Measurements from ENCODE around the gene DYNC1LI2. TPM values are rescaled to one million over a fixed set of nuclear protein-coding genes. Genes with fewer than 3 reads are reported as not detected.
A peak's percentile ranks its signal among the peaks of the same experiment; 100 is the strongest.
"Not testable (repeated sequence)": the region's sequence is repeated elsewhere in the genome, so short reads cannot be mapped to it uniquely, and the experiment has no call there.

Gene DYNC1LI2
- polyA plus RNA-seq, 4 donors: 86.0 to 166 (median 128) TPM

GRCh38 chr16:66701026-66701425, 50.4 kb downstream of the DYNC1LI2 start:
- no peak for DNase-seq (ENCODE audit: low read depth in 4 of 4, low spot score in 2 of 4)

GRCh38 chr16:66699898-66700297, 51.5 kb downstream of the DYNC1LI2 start:
- DNase-seq (ENCODE audit: low read depth in 4 of 4, low spot score in 2 of 4): no peak

DNA sequence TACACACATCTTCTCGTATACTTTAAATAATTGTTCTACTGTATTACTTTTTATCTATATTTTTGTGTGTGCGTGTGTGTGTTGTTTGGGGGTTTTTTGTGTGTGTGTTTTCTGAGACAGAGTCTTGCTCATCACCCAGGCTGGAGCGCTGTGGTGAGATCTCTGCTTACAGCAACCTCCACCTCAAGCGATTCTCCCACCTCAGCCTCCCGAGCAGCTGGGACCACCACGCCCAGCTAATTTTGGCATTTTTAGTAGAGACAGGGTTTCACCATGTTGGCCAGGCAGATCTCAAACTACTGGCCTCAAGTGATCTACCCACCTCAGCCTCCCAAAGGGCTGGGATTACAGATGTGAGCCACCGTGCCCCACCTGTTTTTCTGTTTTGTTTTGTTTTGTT, 53.4 kb downstream of the DYNC1LI2 start:
- no peak for DNase-seq (ENCODE audit: low read depth in 4 of 4, low spot score in 2 of 4)

- peak in 3 of 4 donors; percentile 72 to 80 (median 75) for DNase-seq (ENCODE audit: low read depth in 4 of 4, low spot score in 2 of 4)
Measured at GRCh38 chr16:66696669-66697630, 54.5 kb downstream of the DYNC1LI2 start, which contains the start of gene CMTM4. Gene CMTM4, minus strand, starts transcription at chr16:66696743. Its CDS starts 218 bp downstream, at chr16:66696525.

GRCh38 chr16:66695935-66696668, 55.3 kb downstream of the DYNC1LI2 start:
- DNase-seq (ENCODE audit: low read depth in 4 of 4, low spot score in 2 of 4): no peak

GRCh38 chr16:66695471-66695934, 55.9 kb downstream of the DYNC1LI2 start:
- no peak for DNase-seq (ENCODE audit: low read depth in 4 of 4, low spot score in 2 of 4)

DNA sequence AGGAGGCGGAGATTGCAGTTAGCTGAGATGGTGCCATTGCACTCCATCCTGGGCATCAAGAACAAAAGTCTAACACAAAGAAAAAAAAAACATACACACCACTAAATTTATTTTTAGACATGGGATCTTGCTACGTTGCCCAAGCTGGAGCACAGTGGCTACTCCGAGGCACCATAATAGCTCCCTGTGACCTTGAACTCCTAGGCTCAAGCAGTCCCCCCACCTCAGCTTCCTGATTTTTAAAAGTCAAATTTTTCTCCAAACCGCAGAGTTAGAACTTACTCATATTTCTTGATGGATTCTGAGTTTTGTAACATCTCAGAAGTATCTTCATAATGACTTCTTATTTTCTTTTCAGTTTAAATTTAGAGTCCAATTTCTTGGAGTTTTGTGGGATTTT, 58.3 kb downstream of the DYNC1LI2 start:
- DNase-seq (ENCODE audit: low read depth in 4 of 4, low spot score in 2 of 4): no peak

- no peak for DNase-seq (ENCODE audit: low read depth in 4 of 4, low spot score in 2 of 4)
Measured at GRCh38 chr16:66692341-66692740, 59.1 kb downstream of the DYNC1LI2 start.

- DNase-seq (ENCODE audit: low read depth in 4 of 4, low spot score in 2 of 4): no peak
Measured at GRCh38 chr16:66691234-66691633, 60.2 kb downstream of the DYNC1LI2 start.

DNA sequence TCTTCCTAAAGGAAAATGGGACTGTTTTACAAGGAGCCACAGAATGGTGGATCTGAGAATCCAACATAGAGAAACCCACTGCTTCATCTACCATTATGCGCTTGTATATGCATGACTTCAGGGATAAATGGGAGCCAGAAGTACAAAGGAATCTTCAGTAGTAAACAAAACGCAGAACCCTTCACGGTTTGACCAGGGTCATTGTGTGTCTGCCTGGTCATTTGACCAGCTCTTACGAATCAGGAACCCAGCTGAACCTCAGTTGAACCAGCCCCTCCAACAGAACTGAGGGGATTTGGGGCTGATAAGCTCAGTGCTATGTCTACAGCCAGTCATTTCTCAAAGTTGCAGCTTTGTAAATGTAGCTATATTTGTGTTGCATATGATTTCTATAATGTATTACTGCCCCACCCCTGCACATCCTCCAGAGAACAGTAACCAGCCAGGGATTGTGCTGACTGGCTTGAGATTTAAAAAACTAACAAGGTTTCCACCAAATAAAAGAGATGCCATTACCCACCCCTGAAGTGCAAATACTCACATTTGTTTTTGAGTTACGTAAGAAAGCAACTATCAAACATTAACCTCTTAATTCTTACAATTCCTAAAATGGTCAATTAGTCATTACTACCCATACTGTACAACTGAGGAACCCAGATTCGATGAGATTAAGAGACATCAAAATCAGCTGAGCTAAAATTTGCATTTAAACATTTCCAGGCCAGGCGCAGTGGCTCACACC, 61.1 kb downstream of the DYNC1LI2 start:
- no peak for DNase-seq (ENCODE audit: low read depth in 4 of 4, low spot score in 2 of 4)

- DNase-seq (ENCODE audit: low read depth in 4 of 4, low spot score in 2 of 4): no peak
Measured at GRCh38 chr16:66689282-66689681, 62.1 kb downstream of the DYNC1LI2 start.

GRCh38 chr16:66687906-66688625, 63.3 kb downstream of the DYNC1LI2 start:
- DNase-seq (ENCODE audit: low read depth in 4 of 4, low spot score in 2 of 4): no peak

- not testable (repeated sequence) for DNase-seq (ENCODE audit: low read depth in 4 of 4, low spot score in 2 of 4)
Measured at GRCh38 chr16:66685501-66686115, 65.8 kb downstream of the DYNC1LI2 start.

- no peak for DNase-seq (ENCODE audit: low read depth in 4 of 4, low spot score in 2 of 4)
Measured at GRCh38 chr16:66682271-66682670, 69.1 kb downstream of the DYNC1LI2 start.

DNA sequence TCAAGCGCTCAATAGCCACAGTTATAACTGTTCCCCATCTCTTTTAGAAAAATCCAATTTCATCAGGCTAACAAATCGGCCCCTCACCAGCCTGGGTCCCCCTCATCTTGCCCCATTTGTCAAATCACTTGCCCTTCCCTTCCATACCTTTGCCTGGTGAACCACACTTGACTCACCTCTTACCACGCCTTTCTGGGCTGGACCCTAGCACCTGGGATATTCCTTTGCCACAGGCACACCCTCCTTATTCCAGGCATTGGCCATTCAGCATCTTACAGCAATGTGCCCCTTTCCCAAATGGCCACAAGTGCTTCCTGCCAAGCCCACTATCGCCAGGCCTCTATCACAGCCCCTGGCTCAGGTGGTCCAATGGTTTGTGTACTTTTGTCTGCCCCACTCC, 69.7 kb downstream of the DYNC1LI2 start:
- no peak for DNase-seq (ENCODE audit: low read depth in 4 of 4, low spot score in 2 of 4)

DNA sequence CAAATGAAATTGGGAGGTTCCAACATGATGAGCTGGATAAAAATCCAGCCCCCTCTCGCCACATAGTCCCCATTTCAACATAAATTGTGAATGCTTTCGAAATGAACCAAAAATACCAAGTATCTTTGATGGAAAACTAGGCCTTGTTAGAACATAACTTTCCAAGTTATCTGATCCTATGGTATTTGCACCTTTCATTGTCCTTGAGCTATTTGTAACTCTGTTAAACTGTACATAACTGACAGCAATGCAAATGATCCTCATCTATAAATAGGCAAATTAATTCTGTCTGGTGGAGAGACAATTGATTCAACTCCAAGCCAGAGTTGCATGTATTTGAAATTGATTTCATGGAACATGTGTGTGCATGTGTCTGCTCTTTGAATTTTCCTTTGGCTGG, 73.1 kb downstream of the DYNC1LI2 start:
- no peak for DNase-seq (ENCODE audit: low read depth in 4 of 4, low spot score in 2 of 4)

DNA sequence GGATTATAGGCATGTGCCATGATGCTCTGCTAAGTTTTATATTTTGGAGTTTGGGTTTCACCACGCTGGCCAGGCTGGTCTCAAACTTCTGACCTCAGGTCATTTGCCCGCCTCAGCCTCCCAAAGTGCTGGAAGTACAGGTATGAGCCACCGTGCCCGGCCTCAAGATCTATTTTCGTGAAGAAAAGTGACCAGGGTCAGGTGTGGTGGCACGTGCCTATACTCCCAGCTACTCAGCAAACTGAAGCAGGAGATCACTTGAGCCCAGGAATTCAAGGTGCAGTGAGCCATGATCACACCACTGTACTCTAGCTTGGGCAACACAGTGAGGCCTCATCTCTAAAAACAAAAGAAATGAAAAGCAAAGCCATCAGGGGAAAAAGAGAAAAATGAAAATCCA, 73.6 kb downstream of the DYNC1LI2 start:
- no peak for DNase-seq (ENCODE audit: low read depth in 4 of 4, low spot score in 2 of 4)

GRCh38 chr16:66677179-66677578, 74.2 kb downstream of the DYNC1LI2 start:
- DNase-seq (ENCODE audit: low read depth in 4 of 4, low spot score in 2 of 4): no peak

- no peak for DNase-seq (ENCODE audit: low read depth in 4 of 4, low spot score in 2 of 4)
Measured at GRCh38 chr16:66676599-66676998, 74.8 kb downstream of the DYNC1LI2 start.

DNA sequence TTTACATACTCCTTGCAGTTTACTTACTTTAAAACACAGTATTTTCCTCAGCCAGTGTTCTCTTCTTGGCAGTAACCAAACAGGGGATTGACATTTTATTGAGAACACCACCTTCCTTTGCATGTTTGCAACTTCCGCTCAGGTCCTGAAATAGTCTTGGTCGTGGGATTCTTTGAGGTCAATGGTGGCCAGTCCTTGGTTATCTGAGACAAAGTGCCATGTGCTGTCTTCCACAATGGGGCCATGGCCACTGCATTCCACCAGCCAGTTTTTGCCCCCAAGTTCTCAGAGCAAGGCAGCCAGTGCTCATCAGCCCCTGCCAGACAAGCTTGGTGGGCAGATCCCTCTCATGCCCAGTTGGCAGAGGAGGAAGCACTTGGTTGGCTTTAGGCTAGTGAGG, 77.7 kb downstream of the DYNC1LI2 start:
- DNase-seq (ENCODE audit: low read depth in 4 of 4, low spot score in 2 of 4): no peak

Measured in left renal cortex interstitium (tissue), 4 donors.